Inflammatory macrophage (primary cell): Measurements from ENCODE around the gene TMEM81.

ENCODE experiments used
- DNase-seq, 2 donors: peaks; one replicate each; pipeline ENCODE4 v3.0.0-alpha.2; 2020 to 2022

TMEM81 gene

GRCh38 chr1:205076245-205076761 lies 8.0 kb downstream of the TMEM81 start:
- no peak for DNase-seq

GRCh38 chr1:205075642-205076155 lies 8.6 kb downstream of the TMEM81 start:
- DNase-seq = no peak

GRCh38 chr1:205074513-205074912 lies 9.7 kb downstream of the TMEM81 start:
- no peak for DNase-seq

GRCh38 chr1:205074084-205074483 lies 10.2 kb downstream of the TMEM81 start:
- DNase-seq = no peak

- no peak for DNase-seq
Measured at GRCh38 chr1:205073511-205073910, 10.7 kb downstream of the TMEM81 start.

GRCh38 chr1:205072881-205073280 lies 11.4 kb downstream of the TMEM81 start:
- DNase-seq = no peak

GRCh38 chr1:205072286-205072685 lies 12.0 kb downstream of the TMEM81 start:
- DNase-seq = no peak

- DNase-seq = no peak
Measured at GRCh38 chr1:205071801-205072200, 12.5 kb downstream of the TMEM81 start.

GRCh38 chr1:205071028-205071409 lies 13.2 kb downstream of the TMEM81 start:
- DNase-seq = no peak

- DNase-seq = no peak
Measured at GRCh38 chr1:205069371-205070125, 14.7 kb downstream of the TMEM81 start.

- DNase-seq = no peak
Measured at GRCh38 chr1:205068457-205069040, 15.7 kb downstream of the TMEM81 start.

- no peak for DNase-seq
Measured at GRCh38 chr1:205068001-205068400, 16.3 kb downstream of the TMEM81 start.

GRCh38 chr1:205067031-205067430 lies 17.2 kb downstream of the TMEM81 start:
- DNase-seq = no peak

- no peak for DNase-seq
Measured at GRCh38 chr1:205066141-205066818, 18.0 kb downstream of the TMEM81 start.

- no peak for DNase-seq
Measured at GRCh38 chr1:205065666-205066065, 18.6 kb downstream of the TMEM81 start.

GRCh38 chr1:205064741-205065316 lies 19.4 kb downstream of the TMEM81 start:
- DNase-seq = no peak

- DNase-seq = no peak
Measured at GRCh38 chr1:205064301-205064700, 20.0 kb downstream of the TMEM81 start.

GRCh38 chr1:205062895-205063294 lies 21.4 kb downstream of the TMEM81 start:
- DNase-seq = no peak

- no peak for DNase-seq
Measured at GRCh38 chr1:205062319-205062718, 21.9 kb downstream of the TMEM81 start.

- DNase-seq = peak; percentile 63 to 66
Measured at GRCh38 chr1:205061665-205062069, 22.6 kb downstream of the TMEM81 start.

- no peak for DNase-seq
Measured at GRCh38 chr1:205061227-205061626, 23.0 kb downstream of the TMEM81 start.

GRCh38 chr1:205060746-205061145 lies 23.5 kb downstream of the TMEM81 start:
- no peak for DNase-seq

- no peak for DNase-seq
Measured at GRCh38 chr1:205059660-205060059, 24.6 kb downstream of the TMEM81 start.
